ENCODE results near the gene NPAS3.

- TF ChIP-seq GATA2 (IDR thresholded peaks at IDR 0.05; ENCODE audit: low read depth, low read length) (no peak), GATA3 (IDR thresholded peaks at IDR 0.05; ENCODE audit: low read depth, low read length) (no peak)
These were observed 742.2 kb downstream of the NPAS3 start for GRCh38 chr14:33680873-33681272.
